ENCODE measurements around the gene CUTC. TPM values are rescaled to one million over a fixed set of nuclear protein-coding genes. Genes with fewer than 3 reads are reported as not detected.
A peak's percentile ranks its signal among the peaks of the same experiment; 100 is the strongest.

The CUTC gene
- polyA plus RNA-seq, 3 donors: 17.3 to 41.9 (median 35.5) TPM

DNA sequence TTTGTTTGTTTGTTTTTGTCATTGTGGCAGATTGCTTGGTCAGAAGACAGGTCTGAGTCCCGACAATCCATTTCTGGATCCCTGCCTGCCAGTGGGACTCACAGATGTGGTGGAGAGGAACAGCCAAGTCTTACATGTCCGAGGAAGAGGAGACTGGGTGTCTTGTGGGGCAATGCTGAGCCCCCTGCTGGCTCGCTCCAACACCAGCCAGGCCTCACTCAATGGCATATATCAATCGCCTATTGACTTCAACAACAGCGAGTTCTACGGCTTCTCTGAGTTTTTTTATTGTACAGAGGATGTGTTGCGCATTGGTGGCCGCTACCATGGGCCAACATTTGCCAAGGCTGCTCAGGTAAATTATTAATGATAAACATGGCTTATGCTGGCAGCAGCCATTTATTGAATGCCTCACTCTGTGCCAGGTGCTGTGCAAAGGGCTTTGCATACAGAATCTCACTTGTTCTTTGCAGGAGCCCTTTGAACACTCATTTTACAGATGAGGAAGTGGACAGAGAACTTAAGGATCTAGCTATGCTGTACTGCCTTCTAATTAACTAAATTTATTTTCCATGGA, 33.4 kb upstream of the CUTC start:
- Histone ChIP-seq H3K4me3 (replicated peaks in 1 of 3; ENCODE audit: low read depth in 2 of 3, low read length in 3 of 3) (no peak overlapping the region), H3K9me3 (replicated peaks in 1 of 2; ENCODE audit: control insufficient read depth in 1 of 2, insufficient read depth in 1 of 2, low read length in 2 of 2) (no peaks in the 10 kb centered on the region), H3K79me2 (ENCODE audit: insufficient read depth, low read length) (no peaks in the 10 kb centered on the region), H3K4me1 (ENCODE audit: control insufficient read depth in 1 of 2, insufficient read depth in 2 of 2, low read length in 2 of 2) (no peaks in the 10 kb centered on the region), H3K9ac (ENCODE audit: insufficient read depth, low read length, poor library complexity, severe bottlenecking) (no peak overlapping the region), H4K20me1 (ENCODE audit: insufficient read depth, low read length) (no peaks in the 10 kb centered on the region), H3K27me3 (ENCODE audit: control insufficient read depth in 2 of 2, insufficient read depth in 2 of 2, low read length in 2 of 2) (no peaks in the 10 kb centered on the region), H3K36me3 (replicated peaks in 1 of 2; ENCODE audit: control insufficient read depth in 1 of 2, insufficient read depth in 2 of 2, low read length in 2 of 2) (peaks cover 56 to 93% of the 10 kb centered on the region in 2 donors), H3K27ac (ENCODE audit: low read depth in 1 of 2, low read length in 2 of 2) (no peak overlapping the region), H3K4me2 (replicated peaks; ENCODE audit: extremely low read depth, low read length, poor library complexity, severe bottlenecking) (no peak overlapping the region), H2AFZ (ENCODE audit: insufficient read depth, low read depth, low read length, poor library complexity, severe bottlenecking) (no peak overlapping the region)
- intact Hi-C loops (cut with micrococcal nuclease): no loop called here
- TF ChIP-seq, protein P1, sequence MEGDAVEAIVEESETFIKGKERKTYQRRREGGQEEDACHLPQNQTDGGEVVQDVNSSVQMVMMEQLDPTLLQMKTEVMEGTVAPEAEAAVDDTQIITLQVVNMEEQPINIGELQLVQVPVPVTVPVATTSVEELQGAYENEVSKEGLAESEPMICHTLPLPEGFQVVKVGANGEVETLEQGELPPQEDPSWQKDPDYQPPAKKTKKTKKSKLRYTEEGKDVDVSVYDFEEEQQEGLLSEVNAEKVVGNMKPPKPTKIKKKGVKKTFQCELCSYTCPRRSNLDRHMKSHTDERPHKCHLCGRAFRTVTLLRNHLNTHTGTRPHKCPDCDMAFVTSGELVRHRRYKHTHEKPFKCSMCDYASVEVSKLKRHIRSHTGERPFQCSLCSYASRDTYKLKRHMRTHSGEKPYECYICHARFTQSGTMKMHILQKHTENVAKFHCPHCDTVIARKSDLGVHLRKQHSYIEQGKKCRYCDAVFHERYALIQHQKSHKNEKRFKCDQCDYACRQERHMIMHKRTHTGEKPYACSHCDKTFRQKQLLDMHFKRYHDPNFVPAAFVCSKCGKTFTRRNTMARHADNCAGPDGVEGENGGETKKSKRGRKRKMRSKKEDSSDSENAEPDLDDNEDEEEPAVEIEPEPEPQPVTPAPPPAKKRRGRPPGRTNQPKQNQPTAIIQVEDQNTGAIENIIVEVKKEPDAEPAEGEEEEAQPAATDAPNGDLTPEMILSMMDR (IDR thresholded peaks at IDR 0.05): peak; percentile 13
- Mint-ChIP-seq H3K36me3 (peaks cover 71 to 89% of the 10 kb centered on the region in 2 donors), H3K4me3 (no peak overlapping the region), H3K27ac (peak overlapping the region in 1 of 7 donors; percentile 79), H3K4me1 (no peaks in the 10 kb centered on the region), H3K27me3 (ENCODE audit: low read depth in 3 of 3) (peaks cover 0 to 4% (median 0%) of the 10 kb centered on the region in 3 donors), H3K9me3 (no peaks in the 10 kb centered on the region)
- no peak for DNase-seq
- 97% methylated on average over 5 of the region's 8 CpGs for WGBS (ENCODE audit: insufficient coverage)

GRCh38 chr10:99700649-99701048, 31.4 kb upstream of the CUTC start:
- peaks cover 0 to 2% (median 0%) of the 10 kb centered on the region in 3 donors for H3K27me3 Mint-ChIP-seq (ENCODE audit: low read depth in 3 of 3)
- H3K4me2 ChIP-seq (replicated peaks; ENCODE audit: extremely low read depth, low read length, poor library complexity, severe bottlenecking): no peak overlapping the region
- no peak overlapping the region for H2AFZ ChIP-seq (ENCODE audit: insufficient read depth, low read depth, low read length, poor library complexity, severe bottlenecking)
- H3K4me3 ChIP-seq (replicated peaks in 1 of 3; ENCODE audit: low read depth in 2 of 3, low read length in 3 of 3): no peak overlapping the region
- no peaks in the 10 kb centered on the region for H3K9me3 ChIP-seq (replicated peaks in 1 of 2; ENCODE audit: control insufficient read depth in 1 of 2, insufficient read depth in 1 of 2, low read length in 2 of 2)
- peaks cover 81 to 94% of the 10 kb centered on the region in 2 donors for H3K36me3 Mint-ChIP-seq
- H3K27ac ChIP-seq (ENCODE audit: low read depth in 1 of 2, low read length in 2 of 2): no peak overlapping the region
- peak overlapping the region in 1 of 7 donors; percentile 20 for H3K27ac Mint-ChIP-seq
- TF ChIP-seq, protein P1 (IDR thresholded peaks at IDR 0.05): no peak
- H3K9me3 Mint-ChIP-seq: no peaks in the 10 kb centered on the region
- H3K36me3 ChIP-seq (replicated peaks in 1 of 2; ENCODE audit: control insufficient read depth in 1 of 2, insufficient read depth in 2 of 2, low read length in 2 of 2): peaks cover 69 to 98% of the 10 kb centered on the region in 2 donors
- 100% methylated on average over 1 of the region's 4 CpGs for WGBS (ENCODE audit: insufficient coverage)
- H3K4me3 Mint-ChIP-seq: no peak overlapping the region
- no peaks in the 10 kb centered on the region for H3K4me1 Mint-ChIP-seq
- intact Hi-C loops (cut with micrococcal nuclease): no loop called here
- H3K27me3 ChIP-seq (ENCODE audit: control insufficient read depth in 2 of 2, insufficient read depth in 2 of 2, low read length in 2 of 2): no peaks in the 10 kb centered on the region
- no peaks in the 10 kb centered on the region for H3K4me1 ChIP-seq (ENCODE audit: control insufficient read depth in 1 of 2, insufficient read depth in 2 of 2, low read length in 2 of 2)
- no peak for DNase-seq
- no peak overlapping the region for H3K9ac ChIP-seq (ENCODE audit: insufficient read depth, low read length, poor library complexity, severe bottlenecking)
- no peaks in the 10 kb centered on the region for H4K20me1 ChIP-seq (ENCODE audit: insufficient read depth, low read length)
- H3K79me2 ChIP-seq (ENCODE audit: insufficient read depth, low read length): no peaks in the 10 kb centered on the region
